ENCODE results near the gene GALNT13. TPM values are rescaled to one million over a fixed set of nuclear protein-coding genes. Genes with fewer than 3 reads are reported as not detected.

GALNT13 gene
- total and polyA plus RNA-seq, 10 of the 15 experiments (the other 5 are each of a cell fraction or from before 2014, with no cell fraction given): 0.04 TPM; not detected in 9

DNA sequence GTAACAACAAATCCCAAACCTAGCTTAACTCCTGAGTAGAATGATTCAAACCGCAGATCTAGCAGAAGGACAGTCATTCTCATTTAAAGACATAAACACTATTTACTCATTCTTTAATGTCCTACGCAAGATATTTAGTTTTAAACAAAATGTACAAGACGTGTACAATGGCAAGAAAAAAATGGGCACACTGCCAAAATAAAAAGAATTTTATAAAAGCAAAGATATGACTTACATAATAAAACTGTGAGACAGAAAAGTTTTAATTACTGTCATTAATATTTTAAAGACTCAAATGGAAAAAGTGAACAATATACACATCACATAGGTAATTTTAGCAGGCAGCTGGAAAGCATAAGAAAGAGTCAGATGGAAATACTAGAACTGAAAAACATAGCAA, 157.8 kb downstream of the GALNT13 start:
- Histone ChIP-seq H3K27ac (ENCODE audit: control insufficient read depth, insufficient read depth) (no peak overlapping the region), H3K4me2 (ENCODE audit: control insufficient read depth, insufficient read depth) (no peak overlapping the region), H3K36me3 (ENCODE audit: control insufficient read depth in 2 of 2, insufficient read depth in 2 of 2, low read length in 1 of 2) (no peaks in the 10 kb centered on the region), H3K79me2 (ENCODE audit: control insufficient read depth, insufficient read depth, low read length) (no peaks in the 10 kb centered on the region), H3K4me1 (ENCODE audit: control insufficient read depth, insufficient read depth, low read length) (no peaks in the 10 kb centered on the region), H4K20me1 (ENCODE audit: control insufficient read depth, insufficient read depth) (no peaks in the 10 kb centered on the region), H3K9ac (ENCODE audit: control insufficient read depth, insufficient read depth, low read length) (no peak overlapping the region), H3K9me3 (replicated peaks; ENCODE audit: control insufficient read depth, insufficient read depth, low read length) (no peaks in the 10 kb centered on the region), H3K4me3 (no peak overlapping the region), H2AFZ (ENCODE audit: control insufficient read depth, low read depth, low read length) (no peak overlapping the region), H3K27me3 (replicated peaks in 1 of 2; ENCODE audit: control insufficient read depth in 2 of 2, insufficient read depth in 2 of 2, low read length in 1 of 2) (no peaks in the 10 kb centered on the region)
- DNase-seq (ENCODE audit: low read depth, low spot score) (no peak), FAIRE-seq (no peak), ATAC-seq (no peak)
- ChIA-PET RAD21 (ENCODE audit: unreplicated experiment) (no interaction called here), CTCF (no interaction called here), SMC1A (ENCODE audit: uncharacterized antibody, unreplicated experiment) (no interaction called here), POLR2A (no interaction called here)
- intact Hi-C loops (cut with micrococcal nuclease; ENCODE audit: unreplicated experiment): no loop called here
- TF ChIP-seq, protein P1, sequence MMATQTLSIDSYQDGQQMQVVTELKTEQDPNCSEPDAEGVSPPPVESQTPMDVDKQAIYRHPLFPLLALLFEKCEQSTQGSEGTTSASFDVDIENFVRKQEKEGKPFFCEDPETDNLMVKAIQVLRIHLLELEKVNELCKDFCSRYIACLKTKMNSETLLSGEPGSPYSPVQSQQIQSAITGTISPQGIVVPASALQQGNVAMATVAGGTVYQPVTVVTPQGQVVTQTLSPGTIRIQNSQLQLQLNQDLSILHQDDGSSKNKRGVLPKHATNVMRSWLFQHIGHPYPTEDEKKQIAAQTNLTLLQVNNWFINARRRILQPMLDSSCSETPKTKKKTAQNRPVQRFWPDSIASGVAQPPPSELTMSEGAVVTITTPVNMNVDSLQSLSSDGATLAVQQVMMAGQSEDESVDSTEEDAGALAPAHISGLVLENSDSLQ (IDR thresholded peaks at IDR 0.05): no peak
- no peak for TF ChIP-seq IKZF2 (IDR thresholded peaks at IDR 0.05)
- no peak for TF ChIP-seq MTA2 (IDR thresholded peaks at IDR 0.05; ENCODE audit: low read depth)
- no peak for TF ChIP-seq EZH2 (IDR thresholded peaks at IDR 0.05; ENCODE audit: borderline replicate concordance, control insufficient read depth, low read depth, low read length)
- TF ChIP-seq KLF5 (IDR thresholded peaks at IDR 0.05; ENCODE audit: partially characterized antibody): no peak
- no peak for TF ChIP-seq SMC3 (IDR thresholded peaks at IDR 0.05; ENCODE audit: borderline replicate concordance, low read length)
- TF ChIP-seq, protein P2, sequence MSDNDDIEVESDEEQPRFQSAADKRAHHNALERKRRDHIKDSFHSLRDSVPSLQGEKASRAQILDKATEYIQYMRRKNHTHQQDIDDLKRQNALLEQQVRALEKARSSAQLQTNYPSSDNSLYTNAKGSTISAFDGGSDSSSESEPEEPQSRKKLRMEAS (IDR thresholded peaks at IDR 0.05; ENCODE audit: low read depth, low read length): no peak
- no peak for TF ChIP-seq POLR2AphosphoS5 (IDR thresholded peaks at IDR 0.05; ENCODE audit: low read length)
- TF ChIP-seq CHD1 (IDR thresholded peaks at IDR 0.05; ENCODE audit: low read depth, low read length): no peak
- no peak for TF ChIP-seq RBBP5 (conservative IDR thresholded peaks at IDR 0.05)
- no peak for TF ChIP-seq HDGF (IDR thresholded peaks at IDR 0.05)
- no peak for TF ChIP-seq NR2C2 (IDR thresholded peaks at IDR 0.05; ENCODE audit: borderline replicate concordance, control insufficient read depth, insufficient read length, low read depth)
- TF ChIP-seq, protein P3, sequence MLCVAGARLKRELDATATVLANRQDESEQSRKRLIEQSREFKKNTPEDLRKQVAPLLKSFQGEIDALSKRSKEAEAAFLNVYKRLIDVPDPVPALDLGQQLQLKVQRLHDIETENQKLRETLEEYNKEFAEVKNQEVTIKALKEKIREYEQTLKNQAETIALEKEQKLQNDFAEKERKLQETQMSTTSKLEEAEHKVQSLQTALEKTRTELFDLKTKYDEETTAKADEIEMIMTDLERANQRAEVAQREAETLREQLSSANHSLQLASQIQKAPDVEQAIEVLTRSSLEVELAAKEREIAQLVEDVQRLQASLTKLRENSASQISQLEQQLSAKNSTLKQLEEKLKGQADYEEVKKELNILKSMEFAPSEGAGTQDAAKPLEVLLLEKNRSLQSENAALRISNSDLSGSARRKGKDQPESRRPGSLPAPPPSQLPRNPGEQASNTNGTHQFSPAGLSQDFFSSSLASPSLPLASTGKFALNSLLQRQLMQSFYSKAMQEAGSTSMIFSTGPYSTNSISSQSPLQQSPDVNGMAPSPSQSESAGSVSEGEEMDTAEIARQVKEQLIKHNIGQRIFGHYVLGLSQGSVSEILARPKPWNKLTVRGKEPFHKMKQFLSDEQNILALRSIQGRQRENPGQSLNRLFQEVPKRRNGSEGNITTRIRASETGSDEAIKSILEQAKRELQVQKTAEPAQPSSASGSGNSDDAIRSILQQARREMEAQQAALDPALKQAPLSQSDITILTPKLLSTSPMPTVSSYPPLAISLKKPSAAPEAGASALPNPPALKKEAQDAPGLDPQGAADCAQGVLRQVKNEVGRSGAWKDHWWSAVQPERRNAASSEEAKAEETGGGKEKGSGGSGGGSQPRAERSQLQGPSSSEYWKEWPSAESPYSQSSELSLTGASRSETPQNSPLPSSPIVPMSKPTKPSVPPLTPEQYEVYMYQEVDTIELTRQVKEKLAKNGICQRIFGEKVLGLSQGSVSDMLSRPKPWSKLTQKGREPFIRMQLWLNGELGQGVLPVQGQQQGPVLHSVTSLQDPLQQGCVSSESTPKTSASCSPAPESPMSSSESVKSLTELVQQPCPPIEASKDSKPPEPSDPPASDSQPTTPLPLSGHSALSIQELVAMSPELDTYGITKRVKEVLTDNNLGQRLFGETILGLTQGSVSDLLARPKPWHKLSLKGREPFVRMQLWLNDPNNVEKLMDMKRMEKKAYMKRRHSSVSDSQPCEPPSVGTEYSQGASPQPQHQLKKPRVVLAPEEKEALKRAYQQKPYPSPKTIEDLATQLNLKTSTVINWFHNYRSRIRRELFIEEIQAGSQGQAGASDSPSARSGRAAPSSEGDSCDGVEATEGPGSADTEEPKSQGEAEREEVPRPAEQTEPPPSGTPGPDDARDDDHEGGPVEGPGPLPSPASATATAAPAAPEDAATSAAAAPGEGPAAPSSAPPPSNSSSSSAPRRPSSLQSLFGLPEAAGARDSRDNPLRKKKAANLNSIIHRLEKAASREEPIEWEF (IDR thresholded peaks at IDR 0.05; ENCODE audit: insufficient replicate concordance, low read depth, low read length): no peak
- TF ChIP-seq HDAC6 (IDR thresholded peaks at IDR 0.05; ENCODE audit: unreplicated experiment): no peak
- in situ Hi-C loops (cut with MboI): no loop called here
- BruUV-seq (replicated peaks): no TSS peak
- 34% methylated on average over 3 of the region's 3 CpGs for WGBS (ENCODE audit: insufficient coverage, insufficient replicate concordance, low lambda C conversion rate, missing lambda C conversion rate)

Measured in GM12878 (cell line).